GM19193 (cell line): ENCODE results near the gene ARL3.

ENCODE experiments used
- POLR2A ChIP-seq: IDR thresholded peaks from 4 replicates; pipeline ENCODE4 v1.6.1; 2011; ENCODE audit not compliant: insufficient read depth, insufficient read length; ENCODE audit errors: extremely low read depth

Gene ARL3

DNA sequence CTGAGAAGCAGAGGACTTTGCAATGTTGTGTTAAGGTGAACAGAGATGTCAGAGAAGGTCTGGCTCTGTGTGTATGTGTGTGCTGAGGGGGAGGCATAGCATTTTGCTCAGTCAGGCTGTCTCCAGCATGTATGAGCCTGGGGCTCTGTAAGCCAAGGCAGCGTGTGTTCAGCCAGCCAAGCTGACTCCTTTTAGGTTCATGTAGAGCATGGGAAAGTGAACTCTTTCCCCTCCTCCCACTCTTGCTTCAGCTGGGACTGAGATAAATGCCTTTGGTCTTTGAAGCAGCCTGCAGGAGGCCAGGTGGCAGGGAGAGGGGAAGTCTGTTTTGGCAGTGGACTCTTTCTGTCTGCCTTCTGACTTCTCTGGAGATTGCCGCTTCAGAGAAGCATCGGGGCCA is 4.0 kb upstream of the ARL3 start:
- TF ChIP-seq POLR2A: no peak

DNA sequence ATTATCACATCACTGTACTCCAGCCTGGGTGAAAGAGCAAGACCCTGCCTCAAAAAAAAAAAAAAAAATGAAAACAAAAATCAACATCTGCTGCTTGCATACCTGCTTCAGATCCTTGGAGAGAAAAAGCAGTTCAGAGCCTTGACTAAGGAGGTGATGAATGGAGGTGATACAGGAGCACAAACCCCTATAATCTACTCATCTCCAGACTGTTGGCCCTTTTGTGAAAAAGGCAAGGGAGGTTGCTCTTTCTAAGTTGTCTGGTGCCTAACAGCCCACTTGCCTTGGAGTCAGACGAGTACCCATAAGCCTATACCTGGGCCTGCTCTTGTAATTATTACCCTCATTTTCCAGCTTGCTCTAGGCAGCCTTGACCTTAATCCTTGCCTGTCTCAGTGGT is 1.7 kb upstream of the ARL3 start:
- TF ChIP-seq POLR2A: no peak

DNA sequence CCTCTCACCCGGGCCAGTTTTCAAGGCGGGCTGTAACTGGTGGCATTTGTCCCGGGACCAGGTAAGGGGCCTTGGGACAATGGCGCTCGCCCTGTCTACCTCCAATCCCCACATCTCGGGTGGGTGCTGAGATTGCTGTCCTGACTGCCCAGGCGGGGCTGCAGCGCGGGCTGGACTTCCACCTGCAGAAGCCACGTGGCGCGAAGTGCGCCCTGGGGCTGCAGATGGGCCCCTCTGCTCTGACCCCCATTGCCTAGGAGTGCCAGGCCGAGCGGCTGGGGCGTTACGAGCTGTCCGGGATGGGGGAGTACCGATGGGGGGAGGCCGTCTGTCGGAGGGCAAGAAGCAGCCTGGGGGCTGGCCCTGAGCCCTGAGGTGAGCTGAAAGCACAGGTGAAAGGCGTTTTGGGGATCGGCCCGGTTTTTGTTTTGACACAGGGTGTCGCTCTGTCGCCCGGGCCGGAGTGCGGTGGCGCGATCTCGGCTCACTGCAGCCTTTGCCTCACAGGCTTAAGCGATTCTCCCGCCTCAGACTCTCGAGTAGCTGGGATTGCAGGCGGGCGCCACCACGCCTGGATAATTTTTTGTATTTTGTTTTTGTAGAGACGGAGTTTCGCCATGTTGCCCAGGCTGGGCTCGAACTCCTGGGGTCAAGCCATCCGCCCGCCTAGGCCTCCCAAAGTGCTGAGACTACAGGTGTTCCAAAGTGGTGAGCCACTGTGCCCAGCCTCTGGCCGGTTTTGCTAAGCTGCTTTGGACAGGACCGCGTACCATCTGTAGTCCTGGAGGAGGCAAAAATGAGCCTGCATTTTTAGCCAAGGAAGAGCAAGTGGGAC is 641 bp upstream of the ARL3 start, which contains the start of gene SFXN2:
TSS of gene SFXN2 (plus strand) at position 16 of the 835 bp plus-strand sequence. CDS start 12,001 bp downstream, outside the sequence.
- TF ChIP-seq POLR2A: peak; percentile 80

DNA sequence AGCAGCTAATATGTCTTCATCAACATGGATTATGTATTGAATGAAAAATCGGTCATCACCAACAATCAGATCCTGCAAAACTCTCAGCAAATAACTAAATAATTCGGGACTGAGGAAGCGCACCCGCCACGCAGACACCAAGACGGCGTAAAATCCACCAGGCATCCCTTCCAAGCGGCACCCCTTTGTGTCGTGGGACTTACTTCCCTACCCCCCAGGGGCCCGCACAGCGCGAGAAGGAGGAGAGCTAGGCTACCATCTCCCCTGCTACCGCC is 721 bp downstream of the ARL3 start:
- TF ChIP-seq POLR2A: no peak

DNA sequence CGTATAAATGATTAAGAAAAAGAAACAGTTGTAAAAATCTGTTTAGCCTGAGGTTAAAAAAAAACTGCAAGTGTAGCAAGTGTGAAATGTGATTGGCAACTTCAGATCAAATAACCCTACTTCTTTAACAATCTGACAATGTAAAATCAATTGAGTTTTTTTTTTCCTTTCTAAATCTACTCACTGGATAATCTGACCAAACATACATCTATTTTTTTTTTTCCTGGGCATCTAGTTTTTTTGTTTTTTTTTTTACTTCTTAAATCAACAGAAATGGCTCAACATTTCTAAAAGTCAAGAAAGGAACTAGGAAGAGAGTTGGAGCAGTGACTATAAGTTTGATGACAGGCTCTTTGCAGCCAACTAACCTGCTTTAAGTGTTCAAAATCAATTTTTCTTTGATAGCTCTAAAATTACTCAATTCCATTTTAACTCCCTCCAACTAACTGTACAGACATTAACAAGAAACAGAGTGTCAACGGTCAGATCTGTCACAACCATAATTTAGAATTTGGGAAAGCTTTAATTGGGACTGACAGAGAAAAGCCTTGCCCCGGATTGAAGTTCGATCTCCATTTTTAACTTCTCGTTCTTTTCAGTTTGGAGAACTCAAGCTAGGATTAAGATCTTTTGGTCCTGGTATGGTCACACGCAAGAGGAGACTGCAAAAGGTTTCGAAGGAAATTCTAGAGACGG is 1.2 kb downstream of the ARL3 start:
- TF ChIP-seq POLR2A: no peak

DNA sequence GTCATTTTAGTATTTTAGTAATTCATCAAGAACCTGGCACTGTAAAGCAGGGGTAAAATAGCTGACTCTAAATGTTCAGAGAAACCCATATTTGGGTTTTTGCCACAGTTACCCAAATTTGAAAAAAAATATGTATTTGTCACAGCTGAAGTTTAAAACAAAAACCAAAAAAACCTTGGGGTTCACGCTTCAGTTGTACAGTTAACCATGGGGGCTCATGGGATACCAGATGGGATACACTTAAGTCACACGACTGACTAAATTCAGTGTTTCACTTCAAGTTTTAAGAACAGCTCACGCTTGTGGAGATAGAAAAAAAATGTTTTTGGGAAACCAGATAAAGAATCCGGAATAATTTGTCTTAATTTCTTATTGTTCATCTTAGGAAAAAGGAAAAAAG is 2.1 kb downstream of the ARL3 start:
- TF ChIP-seq POLR2A: no peak

DNA sequence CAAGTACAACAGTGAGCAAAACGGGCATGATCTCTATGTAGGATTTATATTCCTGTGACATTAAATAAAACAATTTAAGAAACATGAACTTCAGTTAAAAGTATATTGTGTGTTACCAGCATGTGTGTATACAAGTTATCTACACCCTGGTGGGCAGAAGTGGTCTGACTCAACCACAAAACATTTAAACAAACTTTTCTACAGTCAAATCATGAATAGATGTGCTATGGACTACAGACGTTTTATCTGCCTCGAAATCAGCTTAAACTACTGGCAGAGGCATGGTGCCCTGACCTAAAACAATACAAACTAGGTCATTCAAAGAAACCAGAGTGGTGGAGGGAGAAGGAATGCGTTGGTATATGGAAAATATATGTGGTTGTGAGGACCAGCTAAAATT is 3.6 kb downstream of the ARL3 start:
- TF ChIP-seq POLR2A: no peak

DNA sequence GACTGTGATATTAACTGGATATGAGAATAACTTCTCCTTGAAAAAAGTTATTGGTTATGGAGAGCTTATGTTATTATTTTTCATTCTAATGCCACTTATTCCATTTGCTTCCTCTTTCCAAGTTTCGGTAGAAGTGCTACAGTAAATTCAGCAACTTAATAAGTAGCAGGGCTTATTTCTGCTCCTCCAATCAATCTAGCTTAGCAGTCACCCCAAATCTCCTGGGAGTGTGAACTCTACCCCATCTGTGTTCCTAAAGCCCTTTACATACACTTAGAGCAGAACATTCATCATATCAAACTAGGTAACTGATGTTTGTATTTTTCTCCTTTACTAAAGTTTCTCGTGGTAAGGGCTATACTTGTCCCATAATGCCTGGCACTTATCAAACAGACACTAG is 8.7 kb downstream of the ARL3 start:
- TF ChIP-seq POLR2A: no peak

DNA sequence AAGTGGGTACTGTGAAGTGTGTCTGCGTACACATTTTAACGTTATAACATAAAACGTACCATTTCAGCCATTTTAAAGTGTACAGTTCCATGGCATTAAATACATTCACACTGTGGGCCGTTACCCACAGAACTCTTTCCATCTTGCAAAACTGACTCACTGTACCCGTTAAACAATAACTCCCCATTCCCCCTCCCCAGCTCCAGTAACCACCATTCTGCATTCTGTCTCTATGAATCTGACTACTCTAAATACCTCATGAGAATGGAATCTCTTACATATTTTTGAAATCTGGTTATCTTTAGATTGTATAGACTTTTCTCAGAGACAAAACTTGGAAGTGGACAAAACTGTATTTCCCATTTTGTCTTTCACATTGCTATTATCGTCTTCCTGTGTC is 9.3 kb downstream of the ARL3 start:
- TF ChIP-seq POLR2A: no peak

DNA sequence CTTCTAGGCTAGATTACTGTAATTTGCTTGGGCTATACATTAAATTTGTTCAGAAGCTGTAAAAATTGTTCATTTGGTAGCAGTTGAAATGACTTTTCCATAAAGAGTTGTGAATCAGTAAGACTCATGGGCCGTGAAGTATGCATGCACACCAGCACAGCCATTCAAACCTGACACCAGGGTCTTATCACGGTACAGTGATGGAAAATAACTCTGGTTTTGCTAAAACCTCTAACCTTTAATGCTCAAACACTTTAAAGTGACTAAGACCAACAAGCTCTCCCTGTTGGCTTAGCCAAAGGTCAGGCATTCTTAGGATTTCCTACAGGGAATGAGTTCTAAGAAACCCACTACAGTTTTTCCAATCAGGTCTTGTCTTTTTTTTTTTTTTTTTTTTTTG is 11.5 kb downstream of the ARL3 start:
- no peak for TF ChIP-seq POLR2A

DNA sequence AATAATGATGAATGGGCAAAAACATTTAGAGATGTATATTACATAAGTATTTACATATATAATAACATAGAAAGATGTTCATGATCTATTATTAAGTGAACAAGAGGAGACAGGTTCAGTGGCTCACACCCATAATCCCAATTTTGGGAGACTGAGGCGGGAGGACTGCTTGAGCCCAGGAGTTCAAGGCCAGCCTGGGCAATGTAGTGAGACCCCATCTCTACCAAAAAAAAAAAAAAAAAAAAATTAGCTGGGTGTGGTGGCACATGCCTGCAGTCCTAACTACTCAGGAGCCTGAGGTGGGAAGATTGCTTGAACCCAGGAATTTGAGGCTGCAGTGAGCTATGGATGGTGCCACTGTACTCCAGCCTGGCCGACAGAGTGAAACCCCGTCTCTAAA is 12.4 kb downstream of the ARL3 start:
- no peak for TF ChIP-seq POLR2A

DNA sequence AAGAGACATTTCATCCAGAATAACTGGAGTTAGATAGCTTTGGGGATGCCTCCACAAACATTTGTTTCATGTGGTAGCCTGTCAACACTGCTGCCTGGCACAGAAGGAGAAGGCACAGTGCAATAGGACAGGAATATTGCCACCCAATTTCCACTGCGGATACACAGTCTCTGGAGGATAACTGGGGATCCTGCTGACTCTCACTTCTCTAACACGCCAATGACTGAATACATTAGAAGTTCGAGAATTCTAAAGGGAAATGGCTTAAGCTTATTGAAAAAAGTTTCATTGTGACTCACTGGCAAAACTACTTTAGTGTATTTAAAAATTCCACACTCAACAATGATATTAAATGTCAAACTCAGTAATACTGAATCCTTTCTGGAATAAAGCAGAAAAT is 12.9 kb downstream of the ARL3 start:
- no peak for TF ChIP-seq POLR2A

DNA sequence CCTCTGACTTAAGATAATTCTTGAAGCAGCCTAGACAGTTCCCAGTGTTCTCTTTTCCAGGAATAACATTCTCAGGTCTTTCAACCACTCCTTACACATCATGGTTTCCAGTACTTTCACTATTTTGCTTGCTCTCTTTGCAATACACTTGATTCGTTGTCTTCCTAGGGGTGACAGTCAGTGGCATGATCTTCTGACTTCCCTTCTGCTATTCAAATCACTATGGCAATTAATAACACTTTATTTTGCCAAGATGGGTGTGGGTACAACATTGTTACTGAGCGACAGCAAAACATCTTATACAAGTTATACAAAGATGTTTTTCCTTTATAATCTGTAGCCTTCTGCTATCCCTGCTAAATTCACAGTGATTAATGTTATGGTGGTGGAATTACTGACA is 15.3 kb downstream of the ARL3 start:
- TF ChIP-seq POLR2A: no peak

DNA sequence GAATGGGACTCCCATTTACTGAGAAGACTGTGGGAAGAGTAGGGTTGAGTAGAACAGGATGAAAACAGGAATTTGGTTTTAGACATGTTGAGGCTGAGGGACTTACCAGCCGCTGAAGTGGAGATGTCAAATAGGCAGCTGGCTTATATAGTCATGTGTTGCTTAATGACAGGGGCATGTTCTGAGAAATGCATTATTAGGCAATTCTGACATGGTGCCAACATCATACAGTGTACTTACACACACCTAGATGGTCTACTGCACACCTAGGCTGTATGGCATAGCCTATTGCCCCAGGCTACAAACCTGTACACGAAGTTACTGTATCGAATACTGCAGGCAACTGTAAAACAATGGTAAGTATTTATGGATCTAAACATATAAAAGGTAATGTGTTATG is 17.5 kb downstream of the ARL3 start:
- TF ChIP-seq POLR2A: no peak

DNA sequence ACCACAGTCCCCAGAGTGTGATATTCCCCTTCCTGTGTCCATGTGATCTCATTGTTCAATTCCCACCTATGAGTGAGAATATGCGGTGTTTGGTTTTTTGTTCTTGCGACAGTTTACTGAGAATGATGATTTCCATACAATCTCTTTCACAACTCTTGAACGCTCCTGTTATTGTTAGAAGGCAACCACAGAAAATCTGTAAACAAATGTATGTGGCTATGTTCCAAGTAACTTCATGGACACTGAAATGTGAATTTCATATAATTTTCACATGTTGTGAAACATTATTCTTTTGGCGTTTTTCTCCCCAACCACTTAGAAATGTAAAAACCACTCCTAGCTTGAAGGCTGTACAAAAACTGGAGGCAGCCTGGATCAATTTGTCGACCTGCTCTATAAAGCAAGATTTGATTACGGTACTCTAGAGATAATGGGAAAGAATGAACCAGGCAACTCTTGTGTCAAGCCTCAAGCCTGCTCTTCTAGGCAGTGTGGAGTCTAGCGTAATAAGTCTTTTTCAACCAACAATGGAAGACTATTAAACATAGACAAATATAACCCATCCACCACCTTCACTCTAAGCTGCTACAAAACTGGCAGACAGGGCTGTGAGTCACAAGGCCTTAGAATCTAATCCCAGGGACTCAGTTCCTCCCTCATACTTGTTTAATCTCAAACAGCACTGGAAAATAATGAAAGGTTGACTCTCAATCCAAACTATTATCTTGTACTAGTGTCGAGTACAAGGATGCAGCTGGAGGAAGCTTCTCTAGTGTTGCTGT is 22.7 kb downstream of the ARL3 start:
- TF ChIP-seq POLR2A: no peak

DNA sequence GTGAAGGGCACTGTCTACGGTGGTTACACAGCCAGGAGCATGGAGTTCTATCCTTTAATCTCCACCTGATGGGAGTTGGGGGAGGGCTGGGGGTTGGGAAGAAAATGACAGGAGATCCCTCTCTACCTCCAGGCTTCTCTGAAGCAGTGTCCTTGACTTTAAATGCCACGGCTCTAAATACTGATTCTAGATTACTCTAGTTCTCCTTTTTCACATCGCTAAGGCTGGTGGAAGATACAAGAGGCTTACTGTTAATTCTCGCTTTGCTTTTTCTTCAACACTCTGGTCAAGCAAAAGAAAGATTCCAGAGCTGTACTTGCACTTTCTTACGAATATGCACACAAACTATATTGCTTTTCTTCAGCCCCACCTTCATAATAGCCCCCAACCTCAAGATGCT is 30.5 kb downstream of the ARL3 start:
- TF ChIP-seq POLR2A: no peak

DNA sequence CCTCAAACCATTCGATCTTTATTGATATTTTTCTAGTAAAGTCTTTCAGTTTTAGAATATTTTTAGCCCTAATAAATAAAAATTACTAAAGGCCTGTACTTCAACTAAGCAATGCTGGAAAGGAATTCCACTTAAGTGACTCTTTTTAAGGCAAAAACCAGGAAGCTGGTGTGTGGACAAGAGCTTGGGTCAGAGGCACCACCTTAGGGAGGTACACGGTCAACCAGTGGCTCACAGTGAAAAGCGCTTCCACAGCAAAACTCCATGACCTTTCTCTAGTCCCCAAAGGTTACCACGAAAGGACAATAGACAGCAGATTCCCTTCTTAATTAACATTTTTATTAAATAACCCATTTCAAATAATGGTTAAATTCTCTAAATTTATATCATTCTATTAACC is 31.2 kb downstream of the ARL3 start:
- no peak for TF ChIP-seq POLR2A

DNA sequence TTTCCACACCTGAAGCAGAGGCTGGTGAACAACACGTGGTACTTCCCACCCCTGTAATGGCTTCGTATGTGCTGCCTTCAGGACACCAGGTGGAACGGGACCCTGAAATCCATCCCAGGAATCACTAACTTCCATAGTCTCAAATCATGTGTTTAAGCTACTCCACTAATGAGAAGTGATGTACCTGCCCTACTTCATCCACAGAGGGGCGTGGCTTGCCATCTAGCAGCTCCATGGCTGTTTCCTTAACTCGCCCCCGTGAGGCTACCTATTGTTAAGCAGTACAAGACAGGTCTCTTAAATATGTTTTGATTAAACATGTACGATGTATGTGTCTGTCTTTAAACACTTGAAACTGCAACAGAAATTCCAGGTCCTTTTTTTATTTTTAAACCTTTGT is 31.8 kb downstream of the ARL3 start:
- no peak for TF ChIP-seq POLR2A
